A204.1 (cell line): Measurements from ENCODE around the gene KCNMA1.
"Not testable (repeated sequence)": the region's sequence is repeated elsewhere in the genome, so short reads cannot be mapped to it uniquely, and the experiment has no call there.

Source experiments
- FAIRE-seq: peaks from 2 replicates; lab custom pipeline; 2012; peaks lifted over from hg19 to GRCh38; lab: Jason Lieb, UNC

KCNMA1 gene

DNA sequence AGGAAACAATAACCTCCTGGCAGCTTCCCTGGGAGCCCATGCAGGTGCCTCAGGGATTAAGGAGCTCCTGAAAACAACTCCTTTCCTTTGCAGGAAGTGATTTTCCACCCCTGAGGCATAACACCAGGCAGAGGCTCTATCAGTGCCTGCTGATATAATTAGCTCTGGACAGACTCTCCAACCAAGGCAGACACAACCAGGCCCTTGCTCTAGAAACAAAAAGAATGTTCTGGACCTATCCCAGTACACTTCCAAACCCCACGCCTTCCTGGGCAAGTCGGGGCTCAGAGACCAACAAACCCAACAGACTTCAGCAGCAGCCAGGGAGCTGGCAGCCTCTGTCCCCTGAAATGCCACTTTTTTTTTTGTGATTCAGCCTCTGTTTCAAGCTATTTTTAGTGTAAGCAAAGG, 247.1 kb downstream of the KCNMA1 start:
- FAIRE-seq, result no peak

DNA sequence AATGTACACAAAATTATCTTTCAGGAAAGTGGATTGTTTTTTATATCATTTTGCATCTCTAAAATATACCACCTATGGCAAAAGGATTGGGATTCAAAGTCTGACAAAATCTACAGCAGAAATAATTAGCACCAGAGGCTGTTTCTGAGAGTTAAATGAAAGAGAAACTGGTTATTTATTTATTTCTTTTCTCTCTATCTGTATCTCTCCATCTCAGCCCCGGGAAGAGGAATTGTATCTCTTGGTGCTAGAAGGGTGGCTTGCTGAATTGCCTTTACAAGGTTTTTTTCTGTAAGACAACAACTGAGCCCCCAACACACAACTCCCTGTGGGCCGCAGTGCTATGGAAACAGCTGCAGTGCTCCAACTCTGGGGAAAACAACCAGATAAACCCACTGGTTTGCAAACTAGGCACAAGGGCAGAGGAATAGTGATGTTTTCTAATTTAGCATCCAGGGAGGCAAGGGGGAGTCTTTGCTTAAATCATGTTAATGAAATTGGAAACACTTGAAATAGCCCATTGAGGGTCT, 249.0 kb downstream of the KCNMA1 start:
- FAIRE-seq, result no peak

- FAIRE-seq, result not testable (repeated sequence)
Observed at GRCh38 chr10:77387701-77388100, 249.9 kb downstream of the KCNMA1 start.

DNA sequence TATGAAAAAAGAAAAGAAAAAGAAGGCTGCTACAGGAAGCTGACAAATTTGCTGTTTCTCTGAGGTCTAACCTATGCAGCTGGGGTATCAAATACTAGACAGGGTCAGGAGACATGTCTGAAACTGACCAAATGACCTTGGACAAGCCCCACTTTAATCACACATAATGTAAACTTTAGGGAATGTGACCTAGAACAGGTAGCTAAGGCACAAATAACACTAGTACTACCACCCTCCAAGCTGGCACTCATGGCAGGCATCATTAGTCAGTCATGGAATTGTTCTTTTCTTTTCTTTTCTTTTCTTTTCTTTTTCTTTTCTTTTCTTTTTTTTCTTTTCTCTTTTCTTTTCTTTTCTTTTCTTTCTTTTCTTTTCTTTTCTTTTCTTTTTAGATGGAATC, 250.4 kb downstream of the KCNMA1 start:
- no peak for FAIRE-seq

GRCh38 chr10:77386838-77387237, 250.8 kb downstream of the KCNMA1 start:
- FAIRE-seq, result no peak

DNA sequence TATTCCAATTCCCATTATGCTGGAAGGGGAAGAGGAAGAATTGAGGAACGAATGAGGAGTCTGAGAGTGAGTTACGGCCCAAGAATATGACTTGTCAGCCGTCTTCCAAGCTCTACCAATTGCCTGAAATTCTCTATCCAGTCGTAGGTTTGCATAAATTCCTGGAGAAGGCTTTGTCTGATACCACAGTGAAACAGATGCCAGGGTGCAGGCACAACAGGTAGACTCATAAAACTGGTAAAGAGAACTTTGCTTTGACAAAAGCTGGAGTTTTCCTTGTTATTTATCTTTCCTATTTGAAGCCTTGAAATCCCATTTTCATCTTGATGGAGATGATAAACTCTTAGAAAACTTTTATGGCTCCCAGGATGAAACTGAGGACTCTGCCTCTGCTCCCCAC, 251.2 kb downstream of the KCNMA1 start:
- FAIRE-seq, result no peak

DNA sequence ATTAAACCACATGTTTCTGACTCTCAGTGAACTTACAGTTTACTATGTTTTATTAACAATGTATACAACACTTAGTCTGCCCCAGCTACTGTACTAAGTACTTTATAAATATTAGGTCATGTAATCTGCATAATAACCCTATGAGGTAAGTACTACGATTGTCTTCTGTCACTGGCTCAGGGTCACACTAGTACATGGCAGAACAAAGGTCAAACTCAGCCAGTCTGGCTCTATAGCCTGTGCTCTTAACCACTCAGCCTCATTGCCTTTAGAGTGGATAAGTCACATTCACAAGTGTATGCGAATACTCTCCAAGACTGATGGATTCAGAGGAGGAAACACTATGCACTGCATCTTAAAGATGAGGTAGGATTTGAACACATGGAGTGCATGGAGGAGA, 252.3 kb downstream of the KCNMA1 start:
- FAIRE-seq, result no peak

DNA sequence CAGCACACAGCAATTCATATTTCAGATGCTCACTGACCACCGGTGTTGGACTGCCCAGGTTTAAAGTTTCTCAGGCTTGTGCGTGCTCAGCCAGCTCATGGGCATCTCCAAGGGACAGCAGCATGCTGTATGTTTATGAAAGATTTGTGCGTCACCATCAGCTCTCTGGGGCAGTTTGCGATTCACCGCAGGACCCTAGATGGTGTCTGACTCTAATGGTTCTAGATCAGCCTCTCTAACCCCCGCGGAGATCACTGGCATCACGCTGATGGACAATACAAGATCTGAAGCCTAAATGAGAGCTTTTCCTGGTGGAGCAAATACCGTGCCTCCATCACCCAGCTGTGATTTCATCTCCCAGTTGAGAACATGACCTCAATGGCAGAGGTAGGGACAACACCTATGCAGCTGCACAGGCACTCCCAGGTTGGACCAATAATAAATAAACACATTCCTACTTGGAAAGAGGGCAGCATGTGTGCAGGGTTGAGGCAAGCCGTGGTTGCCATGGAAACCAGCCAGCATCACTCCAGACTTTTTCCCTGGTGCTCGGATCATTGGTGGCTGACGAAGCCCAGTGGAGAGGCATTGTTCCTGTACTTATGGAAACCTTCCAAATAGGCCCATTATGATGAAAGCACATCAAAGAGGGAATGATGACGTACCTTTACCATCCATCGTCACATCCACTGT, 253.6 kb downstream of the KCNMA1 start:
- FAIRE-seq, result no peak

DNA sequence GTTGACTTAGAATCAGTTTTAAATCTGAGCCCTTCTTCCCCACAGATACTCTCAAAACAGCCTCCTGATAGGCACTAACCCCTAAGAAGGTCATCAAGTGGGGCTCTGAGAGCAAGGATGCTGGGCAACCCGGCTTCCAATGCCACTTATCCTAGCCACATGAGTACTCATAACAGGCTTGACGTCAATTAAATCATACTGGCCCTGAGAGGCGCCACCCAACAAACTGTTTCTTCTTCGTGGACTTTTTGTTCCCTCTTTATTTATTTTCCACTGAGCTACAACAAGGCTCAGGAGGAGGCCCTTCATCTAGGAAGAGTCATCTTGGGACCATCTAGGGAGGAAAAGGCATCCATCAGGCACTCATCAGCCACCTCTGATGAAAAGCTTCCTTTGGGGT, 255.9 kb downstream of the KCNMA1 start:
- FAIRE-seq, result no peak

DNA sequence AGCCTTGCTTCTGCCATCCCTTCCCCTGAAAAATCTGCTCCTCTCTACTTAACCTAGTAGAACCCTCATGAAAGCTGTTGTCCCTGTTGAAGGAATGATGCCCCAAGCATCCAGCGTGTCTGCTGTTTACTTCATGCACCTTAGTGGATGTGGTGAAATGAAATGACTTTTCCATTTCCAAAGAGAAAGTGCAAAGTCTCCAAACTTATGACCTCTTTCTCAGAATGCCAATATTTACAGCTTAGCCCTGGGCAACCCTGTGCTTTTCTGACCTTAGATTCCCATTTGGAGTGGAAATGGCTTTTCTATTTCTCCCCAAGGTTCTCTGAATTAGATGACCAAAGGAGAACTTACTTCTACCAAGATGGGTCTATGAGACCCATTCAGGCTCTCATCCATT, 256.9 kb downstream of the KCNMA1 start:
- FAIRE-seq, result no peak

DNA sequence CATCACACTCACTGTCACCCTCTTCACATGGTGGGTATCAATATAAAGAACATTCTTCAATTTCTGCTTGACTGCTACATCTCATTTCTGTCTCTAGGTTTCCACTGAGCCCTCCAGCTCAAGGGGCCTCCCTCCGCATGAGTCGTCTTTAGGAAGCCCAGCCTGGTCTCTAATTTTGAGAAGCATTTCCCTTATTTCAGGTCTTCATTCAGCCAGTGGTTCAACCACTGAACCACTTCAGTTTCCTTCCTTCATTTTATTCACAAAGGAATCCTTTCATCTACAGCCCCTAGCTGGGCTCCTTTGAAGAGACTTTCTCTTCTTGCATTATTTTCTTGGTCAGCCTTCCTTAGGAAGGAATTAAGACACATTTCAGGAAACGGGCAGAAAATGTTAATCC, 257.4 kb downstream of the KCNMA1 start:
- no peak for FAIRE-seq

- FAIRE-seq, result no peak
Observed at GRCh38 chr10:77378366-77379349, 258.9 kb downstream of the KCNMA1 start.

DNA sequence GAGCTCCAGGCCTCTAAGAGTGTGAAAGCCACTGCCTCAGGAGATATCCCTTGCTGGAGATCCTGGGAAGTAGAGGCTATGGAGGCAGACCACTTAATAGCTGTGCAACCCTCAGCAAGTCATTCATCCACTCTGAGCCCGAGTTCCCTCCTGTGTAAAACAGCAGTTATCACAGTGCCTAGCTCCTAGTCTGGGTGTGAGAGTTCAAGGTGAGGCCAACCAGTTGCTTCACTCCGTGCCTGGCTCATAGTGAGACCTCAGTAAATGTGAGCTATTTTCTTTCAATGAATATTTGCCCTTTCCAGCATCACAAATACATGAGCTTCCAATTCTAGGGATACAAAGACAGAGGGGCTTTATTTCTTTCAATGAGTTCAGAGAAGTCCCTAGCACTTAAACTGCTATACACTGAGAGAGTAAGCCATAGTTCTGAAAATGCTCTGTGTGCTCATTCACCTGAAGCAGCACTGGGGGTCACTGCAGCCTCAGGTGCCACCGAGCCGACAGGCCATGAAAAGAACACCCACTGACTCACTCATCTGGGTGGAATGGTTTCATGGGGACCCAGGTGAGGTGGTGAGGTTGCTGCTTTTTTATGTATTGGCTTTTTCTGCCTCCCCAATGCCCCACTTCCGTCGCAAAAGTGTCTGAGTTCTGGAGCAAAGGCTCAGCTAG, 259.8 kb downstream of the KCNMA1 start:
- FAIRE-seq, result no peak

DNA sequence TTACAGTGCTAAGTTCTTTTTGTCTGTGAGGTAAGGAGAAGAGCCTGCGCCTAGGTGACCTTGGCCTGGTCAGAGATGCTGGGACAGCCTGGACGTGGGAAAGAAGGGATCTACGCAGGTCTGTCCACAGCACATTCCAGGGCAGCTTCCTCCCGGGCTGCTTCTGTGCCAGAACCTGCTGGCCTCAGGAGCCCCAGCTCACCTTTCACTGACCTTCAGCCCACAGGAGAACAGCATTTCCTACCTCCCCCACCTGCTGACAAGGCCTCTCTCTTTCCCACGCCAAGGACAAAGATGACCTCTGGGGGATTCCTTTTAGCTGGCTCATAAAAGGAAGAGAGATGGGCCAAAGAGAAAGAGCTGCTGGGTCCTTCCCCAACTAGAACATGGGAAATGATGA, 260.6 kb downstream of the KCNMA1 start:
- no peak for FAIRE-seq

DNA sequence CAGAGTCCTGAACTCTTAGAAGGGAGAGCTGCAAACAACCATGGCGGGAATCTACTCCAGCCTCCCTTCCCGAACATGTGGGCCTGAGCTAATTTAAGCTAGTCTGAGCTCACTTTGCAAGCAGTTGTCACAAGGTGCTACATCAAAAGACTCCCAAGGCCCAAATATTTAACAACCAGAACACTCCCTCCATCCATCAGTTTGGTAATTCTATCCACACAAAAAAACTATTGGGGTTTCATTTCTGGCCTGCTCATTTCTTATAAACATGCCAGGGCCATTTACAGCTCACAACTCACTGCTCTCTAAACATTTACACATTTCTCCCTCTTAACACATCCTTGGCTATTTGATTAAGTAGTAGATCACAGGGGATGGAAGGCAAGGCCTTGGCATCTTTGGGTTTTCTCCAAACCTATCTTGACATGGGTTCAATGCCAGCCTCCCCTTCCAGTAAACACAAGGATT, 263.4 kb downstream of the KCNMA1 start:
- no peak for FAIRE-seq

- FAIRE-seq, result no peak
Observed at GRCh38 chr10:77371848-77372799, 265.5 kb downstream of the KCNMA1 start.

DNA sequence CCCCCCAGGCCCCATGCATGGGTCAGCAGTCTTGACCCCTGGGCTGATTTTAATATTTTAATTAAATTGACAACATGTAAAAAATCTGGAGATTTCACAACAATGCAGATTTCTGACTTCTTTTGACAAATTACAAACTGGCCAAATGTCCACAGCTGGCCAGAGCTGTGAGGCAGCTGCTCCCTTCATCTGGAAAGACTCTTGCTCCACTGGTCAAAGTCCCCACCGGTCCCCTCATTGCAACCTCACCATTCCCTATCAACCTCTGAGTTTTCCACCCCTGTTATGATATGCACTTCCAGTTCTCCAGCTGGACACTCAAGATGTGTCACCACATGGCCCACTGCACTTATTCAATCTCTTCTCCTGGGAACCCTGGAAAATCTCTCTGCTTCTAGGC, 266.2 kb downstream of the KCNMA1 start:
- FAIRE-seq, result no peak

GRCh38 chr10:77368006-77368405, 269.6 kb downstream of the KCNMA1 start:
- no peak for FAIRE-seq

- no peak for FAIRE-seq
Observed at GRCh38 chr10:77363210-77363609, 274.4 kb downstream of the KCNMA1 start.

DNA sequence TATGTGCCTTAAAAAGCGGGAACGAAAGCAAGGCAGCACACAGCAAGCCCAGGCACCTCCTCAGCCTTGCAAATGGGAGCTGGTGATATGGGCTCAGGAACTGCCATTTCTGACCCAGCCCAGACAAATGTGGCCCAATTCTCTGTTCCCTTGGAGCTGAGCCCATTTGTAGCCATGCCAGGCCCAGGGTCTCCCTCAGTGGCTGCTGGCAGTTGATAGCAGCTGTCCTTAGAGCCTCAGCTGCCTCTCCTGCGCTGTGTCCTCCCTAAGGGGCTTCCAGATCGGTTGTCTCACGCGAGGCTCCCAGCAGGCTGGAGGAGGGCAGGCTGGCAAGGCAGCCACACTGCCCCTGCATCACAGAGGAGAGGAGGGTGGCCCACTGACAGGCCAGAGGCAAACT, 275.8 kb downstream of the KCNMA1 start:
- FAIRE-seq, result no peak

- no peak for FAIRE-seq
Observed at GRCh38 chr10:77361426-77361825, 276.2 kb downstream of the KCNMA1 start.
